OCI-LY1 (cell line): Measurements from ENCODE around the gene GOLGA8S.
"Not testable (repeated sequence)": the region's sequence is repeated elsewhere in the genome, so short reads cannot be mapped to it uniquely, and the experiment has no call there.

Experiments
- H2AFZ ChIP-seq: fragments of 200-600 bp; sonication (generic), shearing (Covaris generic); 2 replicates; pipeline ENCODE4 v1.6.0; 2014; ENCODE audit warnings: antibody characterized with exemption, mild to moderate bottlenecking, low read length
- H3F3A ChIP-seq: fragments of 200-600 bp; sonication (generic), shearing (Covaris generic); 2 replicates; pipeline ENCODE4 v1.6.0; 2014; ENCODE audit warnings: mild to moderate bottlenecking, antibody characterized with exemption, low read length, moderate library complexity; ENCODE audit not compliant: insufficient read depth
- H3K27ac ChIP-seq: fragments of 200-600 bp; sonication (generic); 2 replicates; pipeline ENCODE4 v1.5.1; 2014; ENCODE audit warnings: low read length, mixed run types, mild to moderate bottlenecking, low read depth; ENCODE audit not compliant: poor library complexity, severe bottlenecking
- H3K27me3 ChIP-seq: fragments of 200-600 bp; sonication (generic); 2 replicates; pipeline ENCODE4 v1.6.0; 2014; ENCODE audit warnings: antibody characterized with exemption, mild to moderate bottlenecking, low read length, moderate library complexity; ENCODE audit not compliant: insufficient read depth
- H3K36me3 ChIP-seq: fragments of 200-600 bp; sonication (generic); 2 replicates; pipeline ENCODE4 v1.6.1; 2014; ENCODE audit warnings: mild to moderate bottlenecking, antibody characterized with exemption, low read length, moderate library complexity, mixed read lengths; ENCODE audit not compliant: insufficient read depth
- H3K4me1 ChIP-seq: fragments of 200-600 bp; sonication (generic); 2 replicates; pipeline ENCODE4 v1.5.1; 2014; ENCODE audit warnings: mild to moderate bottlenecking, low read length, moderate library complexity; ENCODE audit not compliant: insufficient read depth, severe bottlenecking
- H3K4me2 ChIP-seq: fragments of 200-600 bp; sonication (generic), shearing (Covaris generic); 2 replicates; pipeline ENCODE4 v1.6.1; 2014; ENCODE audit warnings: low read length
- H3K4me3 ChIP-seq: fragments of 200-600 bp; sonication (generic); 2 replicates; pipeline ENCODE4 v1.5.1; 2014; ENCODE audit warnings: low read length, low read depth, mild to moderate bottlenecking, mixed read lengths; ENCODE audit not compliant: poor library complexity, severe bottlenecking
- H3K79me2 ChIP-seq: fragments of 200-600 bp; shearing (Covaris generic); 2 replicates; pipeline ENCODE4 v1.6.1; 2016; ENCODE audit warnings: mixed run types, low read length, mixed read lengths; ENCODE audit not compliant: insufficient read depth
- H3K9ac ChIP-seq: fragments of 200-600 bp; sonication (generic), shearing (Covaris generic); 2 replicates; pipeline ENCODE4 v1.6.1; 2014; ENCODE audit warnings: mild to moderate bottlenecking, low read length, mixed read lengths
- H3K9me2 ChIP-seq: fragments of 200-600 bp; sonication (generic), shearing (Covaris generic); 2 replicates; pipeline ENCODE4 v1.6.1; 2014; ENCODE audit warnings: low read depth, mild to moderate bottlenecking, low read length, mixed read lengths
- H3K9me3 ChIP-seq: fragments of 200-600 bp; shearing (Covaris generic); 2 replicates; pipeline ENCODE4 v1.6.1; 2014; ENCODE audit warnings: low read length, mixed read lengths
- H4K20me1 ChIP-seq: fragments of 200-600 bp; sonication (generic), shearing (Covaris generic); 2 replicates; pipeline ENCODE4 v1.6.0; 2016; ENCODE audit warnings: mild to moderate bottlenecking, low read length; ENCODE audit not compliant: insufficient read depth
- EZH2 ChIP-seq: fragments of 200-600 bp; sonication (generic), shearing (Covaris generic); IDR thresholded peaks from 2 replicates; pipeline ENCODE4 v1.8.0; 2017; ENCODE audit warnings: borderline replicate concordance, mixed run types, mild to moderate bottlenecking, antibody characterized with exemption, low read length, moderate library complexity, mixed read lengths
- TF ChIP-seq, protein P1 (sequence below): fragments of 200-600 bp; sonication (generic), shearing (Covaris generic); IDR thresholded peaks from 2 replicates; pipeline ENCODE4 v1.5.1; 2017; ENCODE audit warnings: mild to moderate bottlenecking, antibody characterized with exemption, low read length, moderate library complexity, mixed read lengths

The GOLGA8S gene

DNA sequence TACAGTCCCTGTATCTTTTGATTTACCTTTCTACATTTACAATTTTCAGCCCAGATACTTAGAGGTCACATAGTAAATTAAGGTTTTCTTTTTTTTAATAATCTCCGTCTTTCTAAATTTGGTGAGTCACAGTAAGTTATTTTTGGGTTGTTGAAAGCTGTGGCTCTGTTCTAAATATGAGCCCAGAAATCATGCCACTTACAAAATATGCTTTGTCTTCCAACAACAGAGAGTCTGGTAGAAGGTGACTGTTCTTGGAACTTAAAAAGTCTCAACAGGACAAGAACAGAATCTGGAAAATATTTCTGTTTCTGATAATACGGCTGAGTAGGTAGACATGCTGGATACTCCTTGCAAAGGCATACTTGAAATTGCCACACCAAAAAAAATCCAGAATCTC, 16.0 kb downstream of the GOLGA8S start:
- no peak for TF ChIP-seq EZH2
- TF ChIP-seq, protein P1, sequence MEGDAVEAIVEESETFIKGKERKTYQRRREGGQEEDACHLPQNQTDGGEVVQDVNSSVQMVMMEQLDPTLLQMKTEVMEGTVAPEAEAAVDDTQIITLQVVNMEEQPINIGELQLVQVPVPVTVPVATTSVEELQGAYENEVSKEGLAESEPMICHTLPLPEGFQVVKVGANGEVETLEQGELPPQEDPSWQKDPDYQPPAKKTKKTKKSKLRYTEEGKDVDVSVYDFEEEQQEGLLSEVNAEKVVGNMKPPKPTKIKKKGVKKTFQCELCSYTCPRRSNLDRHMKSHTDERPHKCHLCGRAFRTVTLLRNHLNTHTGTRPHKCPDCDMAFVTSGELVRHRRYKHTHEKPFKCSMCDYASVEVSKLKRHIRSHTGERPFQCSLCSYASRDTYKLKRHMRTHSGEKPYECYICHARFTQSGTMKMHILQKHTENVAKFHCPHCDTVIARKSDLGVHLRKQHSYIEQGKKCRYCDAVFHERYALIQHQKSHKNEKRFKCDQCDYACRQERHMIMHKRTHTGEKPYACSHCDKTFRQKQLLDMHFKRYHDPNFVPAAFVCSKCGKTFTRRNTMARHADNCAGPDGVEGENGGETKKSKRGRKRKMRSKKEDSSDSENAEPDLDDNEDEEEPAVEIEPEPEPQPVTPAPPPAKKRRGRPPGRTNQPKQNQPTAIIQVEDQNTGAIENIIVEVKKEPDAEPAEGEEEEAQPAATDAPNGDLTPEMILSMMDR: no peak
- H3K27ac ChIP-seq: no peak overlapping the region
- no peak overlapping the region for H3K4me2 ChIP-seq

DNA sequence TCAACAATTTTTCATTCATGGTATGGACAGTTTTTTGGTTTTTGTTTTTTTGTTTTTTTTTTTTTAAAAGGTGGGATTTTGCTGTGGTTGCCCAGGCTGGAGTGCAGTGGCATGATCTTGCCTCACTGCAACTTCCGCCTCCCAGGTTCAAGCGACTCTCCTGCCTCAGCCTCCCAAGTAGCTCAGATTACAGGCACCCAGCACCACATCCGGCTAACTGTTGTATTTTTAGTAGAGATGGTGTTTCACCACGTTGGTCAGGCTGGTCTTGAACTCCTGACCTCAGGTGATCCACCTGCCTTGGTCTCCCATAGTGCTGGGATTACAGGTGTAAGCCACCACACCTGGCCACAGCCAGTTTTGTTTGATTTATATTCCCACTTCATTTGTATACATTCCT, 16.6 kb downstream of the GOLGA8S start:
- H3K9ac ChIP-seq, H3K27ac ChIP-seq, H3K4me2 ChIP-seq: not testable (repeated sequence)

More for the DNA sequence above, 16.0 kb downstream of the GOLGA8S start:
- Histone ChIP-seq H4K20me1 (no peaks in the 10 kb centered on the region), H3K9me2 (no peaks in the 10 kb centered on the region), H3K27me3 (no peaks in the 10 kb centered on the region), H3F3A (no peaks in the 10 kb centered on the region), H3K4me3 (no peak overlapping the region), H3K36me3 (no peaks in the 10 kb centered on the region), H3K9ac (no peak overlapping the region), H2AFZ (no peak overlapping the region), H3K4me1 (no peaks in the 10 kb centered on the region), H3K9me3 (no peaks in the 10 kb centered on the region), H3K79me2 (no peaks in the 10 kb centered on the region)

DNA sequence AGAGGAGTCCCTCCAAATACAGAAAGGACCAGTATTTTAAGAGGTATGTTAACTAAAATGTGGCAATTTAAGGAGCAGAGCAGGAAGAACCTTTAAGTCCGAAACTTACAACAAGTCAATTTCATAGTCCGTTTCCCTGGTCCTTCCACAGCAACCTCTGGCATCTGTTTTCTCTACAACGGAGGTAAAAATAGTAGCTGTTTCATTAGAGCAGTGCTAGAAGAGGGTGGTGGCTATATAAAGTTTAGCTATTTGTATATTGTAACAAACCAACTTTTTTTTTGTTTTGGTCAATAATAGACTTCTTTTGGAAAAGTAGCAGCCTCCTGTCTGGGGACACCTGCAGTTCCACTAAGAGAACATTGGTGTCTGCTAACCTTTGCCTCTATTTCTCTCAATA, 17.3 kb downstream of the GOLGA8S start:
- not testable (repeated sequence) for H3K36me3 ChIP-seq, H3K9me3 ChIP-seq, H3K4me2 ChIP-seq, H3K4me1 ChIP-seq, H3K79me2 ChIP-seq, H3K9me2 ChIP-seq, H3F3A ChIP-seq, H2AFZ ChIP-seq, H4K20me1 ChIP-seq, H3K4me3 ChIP-seq, H3K27me3 ChIP-seq, H3K27ac ChIP-seq, H3K9ac ChIP-seq

More for the DNA sequence above, 16.6 kb downstream of the GOLGA8S start:
- not testable (repeated sequence) for H2AFZ ChIP-seq, H3K36me3 ChIP-seq, H3K9me2 ChIP-seq, H3K9me3 ChIP-seq, H3K4me1 ChIP-seq, H3F3A ChIP-seq, H3K4me3 ChIP-seq, H4K20me1 ChIP-seq, H3K79me2 ChIP-seq, H3K27me3 ChIP-seq

DNA sequence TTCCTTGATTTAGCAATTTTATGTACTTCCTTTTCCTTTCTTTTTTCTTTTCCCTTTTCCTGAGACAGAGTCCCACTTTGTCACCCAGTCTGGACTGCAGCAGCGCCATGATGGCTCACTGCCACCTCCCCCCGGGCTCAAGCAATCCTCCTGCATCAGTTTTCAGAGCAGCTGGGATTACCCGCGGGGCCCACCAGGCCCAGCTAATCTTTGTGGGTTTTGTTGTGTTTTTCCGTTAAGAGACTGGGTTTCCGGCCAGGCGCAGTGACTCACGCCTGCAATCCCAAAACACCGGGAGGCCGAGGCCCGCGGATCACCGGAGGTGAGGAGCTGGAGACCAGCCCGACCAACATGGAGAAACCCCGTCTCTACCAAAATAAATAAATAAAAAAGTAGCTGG, 17.7 kb downstream of the GOLGA8S start:
- no peaks in the 10 kb centered on the region for H3K27me3 ChIP-seq
- no peak overlapping the region for H3K4me3 ChIP-seq
- H3K9me2 ChIP-seq: no peaks in the 10 kb centered on the region
- H3K4me1 ChIP-seq: no peaks in the 10 kb centered on the region
- H3K4me2 ChIP-seq: no peak overlapping the region
- H3K9ac ChIP-seq: no peak overlapping the region
- H4K20me1 ChIP-seq: no peaks in the 10 kb centered on the region
- no peaks in the 10 kb centered on the region for H3K79me2 ChIP-seq
- TF ChIP-seq EZH2: no peak
- TF ChIP-seq, protein P1: no peak
- no peaks in the 10 kb centered on the region for H3F3A ChIP-seq
- no peaks in the 10 kb centered on the region for H3K36me3 ChIP-seq
- H3K27ac ChIP-seq: no peak overlapping the region
- no peak overlapping the region for H2AFZ ChIP-seq
- H3K9me3 ChIP-seq: no peaks in the 10 kb centered on the region

DNA sequence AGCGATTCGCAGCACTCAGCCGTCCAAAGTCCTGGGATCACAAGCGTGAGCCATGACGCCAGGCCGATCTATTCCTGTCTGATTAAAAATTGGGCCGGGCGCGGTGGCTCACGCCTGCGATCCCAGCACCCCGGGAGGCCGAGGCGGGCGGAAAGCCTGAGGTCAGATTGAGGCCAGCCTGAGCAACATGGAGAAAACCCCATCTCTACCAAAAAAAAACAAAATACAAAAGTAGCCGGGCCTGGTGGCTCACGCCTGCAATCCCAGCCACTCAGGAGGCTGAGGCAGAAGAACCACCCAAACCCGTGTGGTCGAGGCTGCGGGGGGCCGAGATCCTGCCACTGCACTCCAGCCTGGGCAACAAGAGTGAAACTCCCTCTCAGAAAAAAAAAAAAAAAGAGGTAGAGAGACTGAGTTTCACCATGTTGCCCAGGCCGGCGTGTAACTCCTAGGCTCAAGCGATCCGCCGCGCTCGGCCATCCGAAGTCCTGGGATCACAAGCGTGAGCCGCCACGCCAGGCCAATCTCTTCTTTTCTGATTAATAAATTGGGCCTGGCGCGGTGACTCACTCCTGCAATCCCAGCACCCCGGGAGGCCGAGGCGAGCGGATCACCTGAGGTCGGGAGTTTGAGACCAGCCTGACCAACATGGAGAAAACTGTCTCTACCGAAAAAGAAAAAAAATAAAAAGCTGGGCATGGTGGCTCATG, 18.5 kb downstream of the GOLGA8S start:
- not testable (repeated sequence) for H3K36me3 ChIP-seq, H3K79me2 ChIP-seq, H3K27me3 ChIP-seq, H3K9ac ChIP-seq, H3K4me3 ChIP-seq, H4K20me1 ChIP-seq, H3K9me3 ChIP-seq, H3K4me1 ChIP-seq, H3K27ac ChIP-seq, H3K4me2 ChIP-seq, H3F3A ChIP-seq, H3K9me2 ChIP-seq, H2AFZ ChIP-seq

DNA sequence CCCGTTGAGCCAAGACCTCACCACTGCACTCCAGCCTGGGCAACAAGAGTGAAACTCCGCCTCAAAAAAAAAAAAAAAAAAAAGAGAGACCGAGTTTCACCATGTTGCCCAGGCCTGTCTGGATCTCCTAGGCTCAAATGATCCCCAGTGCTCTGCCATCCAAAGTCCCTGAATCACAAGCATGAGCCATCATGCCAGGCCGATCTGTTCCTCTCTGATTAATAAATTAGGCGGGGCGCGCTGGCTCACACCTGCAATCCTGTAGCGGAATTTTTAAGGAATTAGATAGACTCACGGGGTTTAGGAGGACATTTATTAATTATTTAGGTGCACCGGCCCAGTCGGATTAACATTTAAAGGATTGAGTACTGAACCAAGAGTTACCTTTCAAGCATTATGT, 19.7 kb downstream of the GOLGA8S start:
- not testable (repeated sequence) for H3K27ac ChIP-seq

More for the DNA sequence above, 19.7 kb downstream of the GOLGA8S start:
- H3K4me3 ChIP-seq, H3K4me1 ChIP-seq, H3F3A ChIP-seq, H4K20me1 ChIP-seq, H3K27me3 ChIP-seq, H3K9me2 ChIP-seq, H2AFZ ChIP-seq, H3K9ac ChIP-seq, H3K36me3 ChIP-seq, H3K4me2 ChIP-seq, H3K79me2 ChIP-seq, H3K9me3 ChIP-seq: not testable (repeated sequence)
